RWPE1 (cell line): ENCODE data around the gene FPGS.

Source experiments
- CTCF ChIA-PET: fragments of 350-600 bp; sonication (Branson Sonifier 250); formaldehyde crosslinking; extraction: SDS; loops from one replicate; lab custom pipeline; 2021; lab: Yijun Ruan, JAX
- POLR2A ChIA-PET: fragments of 400-600 bp; formaldehyde crosslinking; extraction: SDS; loops from one replicate; lab custom pipeline; 2020; ENCODE audit warnings: antibody characterized with exemption; ENCODE audit not compliant: low non-redundant PET; lab: Yijun Ruan, JAX
- DNase-seq: peaks from one replicate; pipeline ENCODE4 v3.0.0; 2012; ENCODE audit warnings: low spot score
- H3K27ac ChIP-seq: fragments of 450-650 bp; 2 replicates; pipeline ENCODE4 v1.5.1; 2017
- CTCF ChIP-seq: fragments of 450-650 bp; conservative IDR thresholded peaks from 2 replicates; pipeline ENCODE4 v1.5.1; 2017; ENCODE audit warnings: low read depth, mild to moderate bottlenecking

The FPGS gene

GRCh38 chr9:127856729-127857116, 54.0 kb downstream of the FPGS start:
- ChIA-PET POLR2A (interaction anchor here (0.6 kb wide), 1 partner anchor 61 kb away, joined by 12 read pairs; no protein-coding TSS in a partner anchor), CTCF (no interaction called here)
- peak overlapping the region; percentile 71 for H3K27ac ChIP-seq
- no peak for DNase-seq
- TF ChIP-seq CTCF, result no peak

- ChIA-PET CTCF (no interaction called here), POLR2A (interaction anchor here (0.6 kb wide), 1 partner anchor 62 kb away, joined by 12 read pairs; no protein-coding TSS in a partner anchor)
- DNase-seq, result no peak
- peak overlapping the region; percentile 71; the same call in 1 of the 2 replicates for H3K27ac ChIP-seq
- no peak for TF ChIP-seq CTCF
These were observed 54.6 kb downstream of the FPGS start for GRCh38 chr9:127857278-127857677.

- DNase-seq, result no peak
- ChIA-PET CTCF (interaction anchor here (2.3 kb wide), 1 partner anchor 12 kb away, joined by 11 read pairs; no protein-coding TSS in a partner anchor), POLR2A (no interaction called here)
- H3K27ac ChIP-seq, result no peak overlapping the region; the same call in 1 of the 2 replicates
- no peak for TF ChIP-seq CTCF
These were observed 55.4 kb downstream of the FPGS start for GRCh38 chr9:127858041-127858512.

GRCh38 chr9:127860260-127860659, 57.6 kb downstream of the FPGS start:
- no peak for DNase-seq
- no peak overlapping the region for H3K27ac ChIP-seq
- ChIA-PET POLR2A (no interaction called here), CTCF (interaction anchor here (2.3 kb wide), 1 partner anchor 10 kb away, joined by 11 read pairs; no protein-coding TSS in a partner anchor)
- TF ChIP-seq CTCF, result no peak

GRCh38 chr9:127860779-127861178, 58.1 kb downstream of the FPGS start:
- no peak for TF ChIP-seq CTCF
- no peak for DNase-seq
- ChIA-PET POLR2A (no interaction called here), CTCF (interaction anchor here (1.0 to 1.5 kb wide), 2 partner anchors 9 to 13 kb away, joined by 3 to 5 read pairs; no protein-coding TSS in a partner anchor)
- H3K27ac ChIP-seq, result no peak overlapping the region

GRCh38 chr9:127862075-127863011, 59.7 kb downstream of the FPGS start:
- POLR2A ChIA-PET, result no interaction called here
- CTCF ChIA-PET, result interaction anchor here (0.6 to 1.5 kb wide), 3 partner anchors 7 to 1933 kb away, joined by 3 to 5 read pairs (median 3); no protein-coding TSS in a partner anchor
- no peak overlapping the region for H3K27ac ChIP-seq
- no peak for TF ChIP-seq CTCF
- DNase-seq, result no peak
